Suppressor macrophage treated with lipopolysaccharide for 4 hours (primary cell): Measurements from ENCODE around the gene PTH.

Experiments
- DNase-seq: peaks from one replicate; pipeline ENCODE4 v3.0.0-alpha.2; 2020

The PTH gene

GRCh38 chr11:13495929-13496328 is at the start of gene PTH:
PTH (minus strand) TSS chr11:13495997; CDS start chr11:13492855, 3,142 bp downstream.
- no peak for DNase-seq

GRCh38 chr11:13538044-13538443 is 42.2 kb upstream of the PTH start:
- no peak for DNase-seq

DNA sequence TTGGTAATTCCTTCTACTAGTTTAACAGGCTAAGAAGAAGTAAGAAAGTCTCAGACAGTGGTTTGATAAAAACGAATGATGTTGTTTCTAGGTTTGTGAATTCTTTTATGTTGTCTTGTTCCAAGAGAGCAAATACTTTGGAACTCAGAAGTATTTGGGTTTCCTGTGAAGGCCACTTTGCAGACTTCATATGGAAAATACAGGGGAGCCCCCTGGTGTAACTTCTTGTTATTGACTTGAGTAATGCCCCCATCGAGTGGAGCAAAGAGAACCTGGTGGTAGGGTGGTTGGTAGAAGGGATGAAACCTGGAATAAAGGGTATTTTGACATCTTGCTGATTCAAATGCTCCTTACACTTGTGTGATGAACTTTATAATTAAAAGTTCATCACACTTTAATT is 40.0 kb upstream of the PTH start:
- no peak for DNase-seq

GRCh38 chr11:13534358-13534757 is 38.6 kb upstream of the PTH start:
- DNase-seq = no peak

GRCh38 chr11:13525257-13525656 is 29.5 kb upstream of the PTH start:
- no peak for DNase-seq

GRCh38 chr11:13503393-13503792 is 7.6 kb upstream of the PTH start:
- DNase-seq = no peak

DNA sequence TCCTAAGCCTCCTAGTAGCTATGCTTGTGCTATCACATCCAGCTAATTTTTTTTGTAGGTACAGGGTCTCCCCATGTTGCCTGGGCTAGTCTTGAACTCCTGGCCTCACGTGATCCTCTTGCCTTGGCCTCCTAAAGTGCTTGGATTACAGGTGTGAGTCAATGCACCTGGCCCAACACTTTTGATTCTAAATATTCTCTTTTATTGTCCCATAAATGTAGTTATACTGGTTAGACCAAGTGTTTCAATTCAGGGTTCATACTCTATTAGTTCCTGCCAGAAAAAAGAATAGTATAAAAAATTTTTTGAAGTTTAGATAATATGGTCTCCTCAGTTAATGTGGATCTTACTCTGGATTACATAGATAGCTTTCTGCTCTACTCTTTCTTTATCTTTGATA is 6.7 kb upstream of the PTH start:
- no peak for DNase-seq

GRCh38 chr11:13494051-13494450 is 1.7 kb downstream of the PTH start:
- DNase-seq = no peak

DNA sequence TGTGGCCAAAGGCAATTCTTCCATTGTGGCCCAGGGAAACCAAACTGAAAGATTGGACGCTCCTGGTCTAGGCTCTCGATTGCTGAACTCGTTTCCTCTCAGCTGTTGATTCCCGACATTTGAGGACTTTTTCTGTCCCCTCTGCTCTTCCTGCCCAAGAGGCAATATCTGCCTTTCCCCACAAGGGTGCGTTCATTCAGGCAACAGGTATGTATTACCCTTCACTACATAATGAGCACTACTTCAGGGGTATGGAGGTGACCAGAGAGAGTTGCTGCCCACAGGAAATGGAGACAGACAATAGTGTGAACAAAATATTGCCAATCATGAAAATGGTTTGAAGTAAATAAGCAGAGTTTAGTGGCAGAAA is 8.2 kb downstream of the PTH start:
- DNase-seq = no peak

DNA sequence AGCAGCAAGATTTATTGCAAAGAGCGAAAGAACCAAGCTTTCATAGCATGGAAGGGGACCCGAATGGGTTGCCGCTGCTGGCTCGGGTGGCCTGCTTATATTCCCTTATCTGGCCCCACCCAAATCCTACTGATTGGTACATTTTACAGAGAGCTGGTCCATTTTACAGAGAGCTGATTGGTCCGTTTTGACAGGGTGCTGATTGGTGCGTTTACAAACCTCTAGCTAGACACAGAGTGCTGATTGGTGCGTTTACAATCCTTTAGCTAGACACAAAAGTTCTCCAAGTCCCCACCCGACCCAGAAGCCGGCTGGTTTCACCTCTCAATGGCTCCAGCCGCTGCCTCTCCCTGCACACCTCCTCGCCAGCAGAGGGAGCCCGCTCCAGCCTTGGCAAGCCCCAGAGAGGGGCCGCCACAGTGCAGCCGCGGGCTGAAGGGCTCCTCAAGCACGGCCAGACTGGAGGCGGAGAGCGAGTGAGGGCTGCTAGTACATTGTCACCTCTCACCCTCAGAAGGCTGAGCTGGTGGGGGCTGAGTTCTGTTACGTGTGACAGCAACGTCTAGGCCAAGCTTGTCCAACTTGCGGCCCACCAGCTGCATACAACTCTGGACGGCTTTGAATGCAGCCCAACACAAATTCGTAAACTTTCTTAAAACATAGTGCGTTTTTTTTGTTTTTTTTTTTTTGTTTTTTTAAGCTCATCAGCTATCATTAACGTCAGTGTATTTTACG is 8.7 kb downstream of the PTH start:
- DNase-seq = peak; percentile 45

DNA sequence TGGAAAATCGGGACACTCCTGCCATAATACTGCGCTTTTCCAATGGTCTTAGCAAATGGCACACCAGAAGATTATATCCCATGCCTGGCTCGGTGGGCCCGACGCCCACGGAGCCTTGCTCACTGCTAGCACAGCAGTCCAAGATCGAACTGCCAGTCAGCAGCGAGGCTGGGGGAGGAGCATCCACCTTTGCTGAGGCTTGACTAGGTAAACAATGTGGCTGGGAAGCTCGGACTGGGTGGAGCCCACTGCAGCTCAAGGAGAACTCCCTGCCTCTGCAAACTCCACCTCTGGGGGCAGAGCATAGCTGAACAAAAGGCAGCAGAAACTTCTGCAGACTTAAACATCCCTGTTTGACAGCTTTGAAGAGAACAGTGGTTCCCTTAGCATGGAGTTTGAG is 15.6 kb downstream of the PTH start:
- DNase-seq = no peak

GRCh38 chr11:13479688-13480087 is 16.1 kb downstream of the PTH start:
- no peak for DNase-seq

GRCh38 chr11:13475091-13475490 is 20.7 kb downstream of the PTH start:
- DNase-seq = no peak

DNA sequence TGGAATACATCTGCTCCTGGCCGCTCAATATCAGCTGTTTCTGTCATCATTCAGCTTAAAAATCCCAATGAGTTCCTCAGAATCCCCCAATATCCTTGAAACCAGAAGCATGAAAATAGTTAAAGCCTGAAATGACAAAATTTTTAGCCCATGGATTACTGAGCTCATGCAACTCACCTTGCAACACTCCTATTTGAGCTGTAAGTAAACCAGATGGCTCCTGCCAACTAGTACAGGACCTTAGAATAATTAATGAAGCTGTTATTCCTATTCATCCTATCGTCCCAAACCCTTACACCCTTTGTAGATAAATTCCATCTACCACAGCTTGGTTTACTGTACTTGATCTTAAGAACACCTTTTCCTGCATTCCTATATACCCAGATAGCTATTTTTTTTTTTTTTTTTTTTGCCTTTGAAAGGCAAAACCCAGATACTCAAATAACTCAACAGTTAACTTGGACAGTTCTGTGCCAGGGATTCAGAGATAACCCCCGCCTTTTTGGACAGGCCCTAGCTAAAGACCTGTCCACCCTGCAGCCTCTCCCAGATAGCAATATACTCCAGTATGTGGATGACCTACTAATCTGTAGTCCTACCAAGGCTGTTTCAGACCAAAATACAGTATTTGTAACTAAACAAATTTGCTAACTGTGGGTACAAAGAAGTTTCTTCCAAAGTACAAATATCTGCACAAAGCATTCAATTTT is 22.6 kb downstream of the PTH start:
- no peak for DNase-seq

DNA sequence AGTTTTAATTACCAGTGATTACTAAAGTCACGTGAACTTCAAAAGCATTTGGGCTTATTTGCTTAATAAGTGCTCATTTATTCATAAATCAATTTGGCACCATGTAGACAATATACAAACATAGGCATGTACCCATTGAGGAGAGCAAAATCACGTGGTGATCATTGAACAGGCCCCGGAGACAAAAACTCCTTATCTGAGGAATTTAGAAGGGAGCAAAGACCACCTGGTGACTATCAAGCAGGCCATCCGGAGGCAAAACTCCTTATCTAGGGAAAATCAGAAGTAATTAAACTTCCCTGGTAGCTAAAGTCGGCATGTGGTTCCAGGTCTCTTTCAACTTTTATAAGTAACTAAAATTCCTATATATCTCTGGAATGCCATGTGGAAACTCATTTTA is 27.0 kb downstream of the PTH start:
- no peak for DNase-seq

DNA sequence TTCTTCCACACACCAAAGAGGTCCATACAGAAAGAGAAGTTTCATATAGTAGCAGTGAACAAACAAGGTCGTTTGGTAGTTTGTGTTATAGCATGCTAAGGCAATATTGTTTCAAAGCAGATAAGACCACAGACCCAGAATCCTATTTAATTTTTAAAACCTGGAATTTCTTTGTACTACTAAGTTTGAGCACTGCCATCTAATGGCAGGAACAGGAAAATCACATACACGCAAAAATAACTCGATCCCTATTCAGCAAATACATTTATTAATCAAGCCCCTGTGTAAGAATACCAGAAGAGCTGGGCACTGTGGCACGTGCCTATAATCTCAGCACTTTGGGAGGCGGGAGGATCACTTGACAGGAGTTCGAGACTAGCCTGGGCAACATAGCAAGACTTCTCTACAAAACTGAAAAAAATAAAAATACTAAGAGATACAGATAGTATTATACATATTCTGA is 29.9 kb downstream of the PTH start:
- peak; percentile 30 for DNase-seq

DNA sequence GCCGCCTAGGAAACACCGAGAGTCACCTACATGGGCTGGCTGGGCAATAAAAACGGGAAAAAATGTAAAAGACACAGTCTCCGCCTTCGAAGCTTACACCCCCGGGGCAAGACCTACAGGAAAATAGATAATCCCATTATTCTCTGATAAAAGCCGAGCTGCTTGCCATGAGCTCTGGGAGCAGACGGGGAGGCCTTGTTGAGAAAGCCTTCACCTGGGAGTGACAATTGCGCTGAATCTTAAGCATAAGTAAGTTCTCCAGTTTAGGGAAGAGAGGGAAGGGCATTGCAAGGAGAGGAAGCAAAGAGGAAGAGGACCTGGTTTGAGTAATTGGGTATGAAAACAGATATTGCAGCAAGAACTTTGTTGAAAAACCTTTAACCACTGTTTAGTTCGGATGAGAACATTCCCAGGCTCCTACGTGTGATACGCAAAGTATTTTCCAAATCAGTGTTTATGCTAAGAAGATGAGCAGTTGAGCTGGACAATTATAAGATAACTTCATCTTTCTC is 32.0 kb downstream of the PTH start:
- DNase-seq = peak; percentile 19

DNA sequence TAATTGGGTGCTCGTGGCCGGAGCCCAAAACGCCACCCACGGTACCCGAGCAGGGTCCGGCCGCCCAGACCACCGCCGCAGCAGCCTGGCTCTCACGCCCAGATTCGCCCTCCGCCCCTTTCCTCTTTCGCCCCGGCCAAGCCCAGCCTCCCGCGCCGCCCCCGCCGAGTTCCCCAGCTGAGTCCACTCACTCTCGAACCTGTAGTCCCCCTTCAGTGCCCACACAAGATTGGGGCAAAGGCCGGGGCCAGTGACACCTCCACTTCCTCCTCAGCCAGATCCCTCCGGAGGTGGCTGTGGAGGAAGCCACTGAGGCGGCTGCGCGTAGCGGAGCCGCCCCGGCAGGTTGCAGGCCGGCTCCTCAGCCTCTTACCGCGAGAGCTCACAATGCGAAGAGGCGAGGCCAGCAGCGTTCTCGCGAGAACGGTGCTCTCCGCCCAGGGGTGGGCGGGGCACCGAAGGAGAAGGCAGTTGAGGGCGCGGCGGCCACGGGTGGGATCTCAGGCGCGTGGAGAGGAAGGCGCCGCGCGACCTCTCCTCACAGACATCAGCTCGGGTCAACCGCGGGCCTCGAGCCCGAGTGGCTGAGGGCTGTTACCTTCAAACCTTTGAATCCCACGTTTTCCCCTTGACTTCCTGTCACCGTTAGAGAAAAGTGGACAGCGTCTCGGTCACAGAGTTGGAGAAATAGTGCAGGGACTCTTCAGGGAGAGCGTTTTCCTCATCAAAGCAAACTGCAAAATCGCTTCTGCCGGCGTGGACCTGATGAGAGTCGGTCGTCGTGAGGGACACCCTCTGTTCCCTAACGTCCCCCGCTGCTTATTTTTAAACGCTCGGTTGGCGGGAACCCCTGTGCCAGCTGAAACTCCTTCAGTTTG is 32.7 kb downstream of the PTH start, which contains the start of gene BTBD10:
Gene BTBD10, minus strand, starts transcription at position 322 of the 878 bp plus-strand sequence. CDS start 18,098 bp downstream, outside the sequence.
- DNase-seq = peak; percentile 97

DNA sequence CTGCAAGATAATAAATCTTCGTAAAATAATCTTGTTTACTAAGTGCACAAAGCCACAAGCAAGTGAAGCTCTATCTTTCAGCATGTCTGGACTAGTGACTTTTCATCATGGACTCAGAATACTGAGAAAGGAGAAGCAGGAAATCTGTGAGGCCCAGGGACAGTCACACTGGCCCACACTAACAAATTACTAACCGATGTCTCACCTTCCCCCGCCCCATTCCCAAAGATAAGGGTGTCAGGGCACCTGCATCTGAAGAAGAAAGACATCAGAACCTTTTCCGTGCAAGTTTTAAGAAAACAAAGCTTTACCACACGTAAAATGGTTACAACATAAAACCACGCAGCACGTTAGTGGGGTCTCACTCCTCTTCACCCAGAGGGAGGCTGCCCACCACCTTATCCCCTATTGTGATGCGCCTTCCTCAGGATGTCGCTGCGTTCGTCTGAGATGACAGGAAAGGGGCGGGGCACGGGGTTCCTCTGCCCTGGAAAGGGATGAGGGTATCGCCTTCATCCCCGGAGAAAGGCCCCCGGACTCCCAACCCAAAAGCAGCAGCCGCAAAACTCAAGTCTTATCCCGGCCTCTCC is 33.4 kb downstream of the PTH start:
- peak; percentile 56 for DNase-seq

DNA sequence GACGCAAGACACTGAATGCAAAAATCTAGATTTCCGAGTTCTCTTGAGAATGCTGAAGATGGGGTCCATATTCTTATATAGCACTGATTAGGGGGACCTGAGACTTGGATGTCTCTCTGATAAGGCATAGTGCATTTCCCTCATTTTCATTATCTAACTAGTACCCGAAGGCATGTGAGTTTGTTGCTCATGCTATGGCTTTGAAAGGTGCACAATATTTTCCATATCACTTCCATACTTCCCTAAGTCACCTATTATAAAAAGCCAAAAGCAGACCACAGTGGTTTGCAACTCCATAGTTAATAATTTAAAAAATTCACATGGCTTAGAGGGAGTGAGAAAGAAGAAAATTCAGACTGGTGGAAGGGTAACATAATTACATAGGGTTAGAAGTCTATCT is 34.5 kb downstream of the PTH start:
- no peak for DNase-seq

- DNase-seq = no peak
Measured at GRCh38 chr11:13450832-13451397, 44.9 kb downstream of the PTH start.

GRCh38 chr11:13449522-13449921 is 46.3 kb downstream of the PTH start:
- no peak for DNase-seq
